ENCODE measurements around the gene SOCS7.

The SOCS7 gene

GRCh38 chr17:38369124-38369886 lies 17.7 kb downstream of the SOCS7 start:
- DNase-seq = no peak

DNA sequence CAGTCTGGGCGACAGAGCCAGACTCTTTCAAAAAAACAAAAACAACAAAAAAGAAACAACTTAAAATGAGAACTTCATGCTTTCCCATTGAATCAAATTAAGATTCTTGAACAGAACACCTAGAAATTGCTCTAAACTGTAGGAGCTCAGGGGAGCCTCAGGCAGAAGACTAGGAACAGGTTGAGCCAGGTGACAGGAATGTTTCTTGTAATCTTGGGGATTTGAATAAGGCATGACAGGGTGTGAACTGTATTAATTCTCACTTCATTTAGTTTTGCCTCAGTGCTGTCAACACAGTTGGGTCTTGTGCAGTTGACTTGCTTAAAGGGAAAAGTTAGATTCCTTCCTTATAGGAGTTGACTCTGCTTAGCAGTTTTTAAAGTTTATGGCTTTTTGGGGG lies 27.8 kb downstream of the SOCS7 start:
- DNase-seq = no peak

GRCh38 chr17:38395090-38395489 lies 43.4 kb downstream of the SOCS7 start:
- DNase-seq = no peak

GRCh38 chr17:38397227-38397626 lies 45.6 kb downstream of the SOCS7 start:
- DNase-seq = no peak

DNA sequence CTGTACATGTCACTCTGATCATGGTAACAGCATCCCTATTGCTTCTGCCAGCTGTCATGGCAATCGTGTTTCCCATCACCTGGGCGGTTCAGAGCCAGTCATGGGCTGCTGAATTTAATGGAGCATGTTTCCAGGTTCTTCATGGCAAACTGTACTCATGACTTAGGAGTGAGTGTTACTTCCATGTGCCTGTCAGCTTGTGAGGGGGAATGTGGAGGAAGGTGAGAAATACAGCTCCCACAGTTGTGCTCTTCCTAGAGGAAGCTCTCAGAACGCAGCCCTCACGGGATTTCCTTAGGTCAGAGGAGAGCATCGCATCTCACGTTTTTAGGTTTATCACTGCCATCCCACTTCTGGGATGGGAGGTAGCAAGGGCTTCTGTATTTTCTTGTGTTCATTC lies 48.6 kb downstream of the SOCS7 start:
- DNase-seq = no peak

GRCh38 chr17:38401459-38401858 lies 49.8 kb downstream of the SOCS7 start:
- DNase-seq = no peak

DNA sequence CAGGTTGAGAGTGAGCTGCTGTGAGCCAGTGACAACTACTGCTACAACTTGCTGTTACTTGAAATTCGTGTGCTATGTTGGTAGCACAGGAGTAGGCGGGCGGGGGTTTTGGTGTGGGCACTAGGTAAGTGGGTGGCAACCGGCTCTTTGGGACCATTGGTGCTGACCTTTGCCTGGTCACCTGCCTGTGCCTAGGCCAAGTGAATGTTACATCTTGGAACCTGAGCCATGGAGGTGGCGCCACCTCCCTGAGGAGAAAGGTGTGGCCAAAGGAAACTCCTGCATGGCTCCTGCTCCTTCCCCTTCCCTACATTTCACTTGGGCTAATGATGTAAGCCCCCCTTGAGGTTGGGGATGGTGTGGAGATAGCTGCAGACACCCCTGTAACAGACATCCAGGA lies 51.3 kb downstream of the SOCS7 start:
- DNase-seq = no peak

DNA sequence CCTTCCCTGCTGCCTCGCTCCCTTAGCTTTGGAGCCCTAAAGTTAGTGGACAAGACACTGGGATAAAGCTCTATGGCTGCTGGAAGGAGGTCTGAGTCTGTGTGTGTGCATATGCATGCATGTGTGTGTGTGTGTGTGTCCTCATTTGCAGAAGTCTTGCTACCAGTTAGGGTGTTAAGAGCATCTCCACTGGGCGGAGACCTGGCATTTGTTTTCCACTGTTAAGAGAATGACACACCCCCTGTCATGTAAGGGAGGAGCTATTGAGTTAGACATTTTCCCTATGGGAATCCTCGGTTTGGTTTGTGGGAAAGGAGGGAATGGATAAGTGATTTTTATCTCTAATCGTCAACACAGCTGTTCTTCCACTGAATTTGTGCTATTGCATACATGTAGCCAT lies 51.8 kb downstream of the SOCS7 start:
- no peak for DNase-seq

DNA sequence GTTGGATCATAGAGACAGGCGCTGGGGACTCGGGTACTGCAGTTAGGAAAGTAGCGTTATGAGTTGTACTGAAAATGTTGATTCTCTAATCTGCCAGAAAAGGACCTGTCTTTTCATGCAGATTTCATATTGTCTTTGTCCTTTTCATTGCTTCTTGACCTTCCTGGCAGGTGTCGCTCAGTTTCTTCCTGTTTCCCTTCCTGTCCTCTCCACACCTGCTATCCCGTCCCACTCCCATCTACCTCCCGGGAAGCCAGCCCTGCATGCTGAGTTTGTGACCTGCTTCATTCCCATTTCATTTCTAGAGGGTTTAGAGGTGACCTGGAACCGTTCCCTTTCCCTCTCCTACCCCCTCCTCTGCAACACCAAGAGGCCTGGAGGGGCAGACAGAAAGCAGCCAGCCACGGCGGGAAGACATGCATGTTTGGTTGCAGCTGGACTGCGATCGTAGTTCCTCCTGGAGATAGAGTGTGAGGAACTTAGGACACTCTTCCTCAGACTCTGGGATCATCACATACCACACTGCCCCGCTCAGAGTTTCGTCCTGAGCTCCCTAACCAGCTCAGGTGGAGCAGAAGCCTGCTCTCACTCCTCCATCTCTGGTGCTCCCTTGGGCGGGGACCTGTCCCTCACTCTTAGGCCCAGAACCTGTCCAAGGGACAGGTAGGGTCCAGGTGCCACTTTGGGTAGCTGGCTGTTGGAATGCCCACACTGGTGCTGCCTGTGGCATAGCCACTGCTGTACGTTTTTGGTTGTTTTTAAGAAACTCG lies 52.7 kb downstream of the SOCS7 start:
- DNase-seq = no peak

DNA sequence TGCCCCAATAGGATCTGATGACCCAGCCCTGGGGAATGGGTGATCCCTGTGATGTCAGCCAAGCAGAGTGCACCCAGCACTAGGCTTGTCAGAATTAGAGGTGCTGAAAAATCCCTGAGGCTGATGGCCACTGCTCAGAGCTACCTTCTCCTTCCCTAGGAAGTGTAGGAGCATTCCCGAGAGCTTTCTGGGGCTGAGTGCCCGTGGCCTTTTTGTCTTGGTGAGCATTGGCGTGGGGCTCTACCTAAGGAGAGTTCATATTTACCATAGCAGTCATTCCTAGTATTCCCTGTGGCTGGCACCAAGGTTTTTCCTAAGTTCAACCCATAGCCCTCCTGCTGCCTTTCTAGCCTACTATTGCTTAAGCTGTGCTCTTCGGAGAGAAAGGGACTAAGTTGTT lies 54.0 kb downstream of the SOCS7 start:
- no peak for DNase-seq

- no peak for DNase-seq
Observed at GRCh38 chr17:38410201-38410600, 58.6 kb downstream of the SOCS7 start.

- no peak for DNase-seq
Observed at GRCh38 chr17:38415250-38416194, 63.9 kb downstream of the SOCS7 start.

DNA sequence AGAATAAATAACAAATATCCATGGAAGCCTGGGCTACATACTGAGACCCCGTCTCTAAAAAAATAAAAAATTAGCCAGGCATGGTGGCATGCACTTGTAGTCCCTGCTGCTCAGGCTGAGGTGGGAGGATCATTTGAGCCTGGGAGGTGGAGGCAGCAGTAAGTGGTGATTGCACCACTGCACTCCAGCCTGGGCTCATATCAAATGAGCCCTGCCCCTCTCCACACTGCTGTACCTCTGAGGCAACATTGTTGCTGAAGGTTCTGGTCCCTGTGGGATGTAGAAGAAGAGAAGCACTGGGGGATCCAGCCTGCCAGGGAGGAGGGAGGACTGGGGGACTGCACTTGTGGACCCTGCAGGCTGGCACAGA lies 65.2 kb downstream of the SOCS7 start:
- DNase-seq = no peak

DNA sequence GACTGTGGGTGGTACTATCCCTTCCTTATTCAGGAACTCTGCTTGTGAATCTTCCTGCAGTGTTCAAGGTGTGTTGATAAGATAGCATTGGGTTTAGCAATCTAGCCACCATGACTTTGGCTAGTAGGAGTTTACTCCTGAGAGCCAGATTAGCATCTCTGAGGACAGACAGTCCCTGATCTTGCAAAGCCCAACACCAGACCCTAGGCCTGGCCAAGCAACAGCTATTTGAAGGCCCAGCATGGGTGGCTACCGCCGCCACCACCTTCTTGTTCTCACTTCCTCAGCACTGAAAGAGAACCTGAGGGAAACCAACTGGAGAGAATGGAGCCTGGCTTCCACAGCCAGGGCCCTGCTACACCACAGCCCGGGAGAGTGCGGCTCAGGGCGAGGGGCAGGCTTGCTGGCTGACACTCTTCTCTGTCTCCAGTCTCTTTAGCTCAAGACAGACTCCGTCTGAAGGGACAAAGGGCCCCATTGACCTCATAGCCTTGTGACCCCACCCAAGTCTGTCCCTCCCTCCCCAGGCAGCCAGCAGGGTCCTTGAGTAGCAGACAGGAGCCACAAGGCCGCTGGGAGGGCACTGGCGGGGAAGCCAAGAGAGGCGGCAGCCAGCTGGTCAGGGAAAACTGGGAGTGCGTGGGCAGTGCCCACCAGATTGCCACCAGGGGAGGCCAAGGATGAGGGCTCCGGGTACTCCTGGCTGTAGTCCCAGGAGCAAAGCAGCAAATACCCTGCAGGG lies 65.7 kb downstream of the SOCS7 start:
- no peak for DNase-seq

DNA sequence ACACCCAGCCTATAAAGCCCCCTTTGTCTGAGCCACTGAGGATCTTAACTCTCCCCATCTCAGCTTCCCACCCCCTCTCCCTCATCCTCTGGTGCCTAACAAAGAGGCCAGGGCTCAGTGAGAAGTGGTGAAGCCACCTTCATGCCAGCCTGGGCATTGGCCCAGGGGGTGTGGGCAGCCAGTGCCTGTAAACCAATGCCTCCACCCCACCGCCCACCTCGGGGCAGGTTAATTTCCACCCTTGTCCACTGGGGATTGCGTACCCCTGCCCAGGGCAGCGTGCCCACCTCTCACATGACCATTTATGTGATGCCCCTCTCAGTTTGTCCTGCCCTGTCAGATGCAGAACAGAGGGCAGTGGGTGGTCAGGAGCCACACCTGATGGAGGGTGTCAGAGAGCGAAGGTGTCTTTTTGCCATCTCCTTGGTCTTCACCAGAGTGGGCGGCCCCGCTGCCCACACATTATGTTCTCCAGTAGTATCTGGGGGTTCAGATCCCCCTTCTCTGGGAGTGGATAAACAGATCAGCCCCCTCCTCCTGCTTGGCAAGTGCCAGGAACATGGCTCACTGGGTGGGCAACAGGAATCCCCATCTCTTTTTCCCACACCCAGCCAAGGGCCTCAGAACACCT lies 66.5 kb downstream of the SOCS7 start:
- DNase-seq = no peak

DNA sequence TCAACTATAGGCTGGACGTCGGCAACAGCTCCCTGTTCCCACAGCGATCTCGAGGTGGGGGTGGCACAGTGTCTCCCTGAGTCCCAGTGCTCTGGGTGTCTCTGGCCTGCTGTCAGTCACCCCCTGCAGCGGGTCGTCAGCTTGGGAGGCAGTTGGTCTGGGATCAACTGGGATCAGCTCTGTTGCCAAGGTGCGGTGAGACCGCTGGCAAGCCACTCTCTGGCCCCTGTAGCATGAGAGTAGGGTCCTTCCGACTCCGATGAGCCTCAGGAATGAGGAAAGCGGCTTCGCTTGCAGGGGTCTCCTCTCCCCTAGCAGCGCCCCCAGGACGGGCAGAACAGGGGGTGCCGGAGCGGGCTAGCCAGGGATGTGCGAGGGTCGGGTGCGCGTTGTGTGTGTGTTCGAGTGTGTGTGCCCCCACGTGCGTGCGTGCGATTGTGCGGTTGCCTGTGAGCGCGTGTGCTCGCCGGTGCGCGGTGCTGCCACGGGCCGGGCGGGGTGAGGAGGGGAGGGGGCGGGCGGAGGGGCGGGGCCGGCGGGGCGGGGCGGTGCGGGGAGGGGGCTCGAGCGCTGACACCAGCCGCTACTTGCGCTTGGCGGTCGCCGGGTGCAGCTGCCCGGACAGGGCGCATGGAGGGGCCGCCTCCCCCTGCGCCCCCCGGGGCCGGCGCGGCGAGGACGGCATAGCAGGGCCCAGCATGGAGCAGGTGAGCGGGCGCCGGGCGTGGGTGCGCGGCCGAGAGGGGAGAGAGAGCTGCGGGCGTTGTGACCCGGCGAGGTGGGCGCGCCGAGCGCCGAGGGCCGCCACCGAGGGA lies 67.3 kb downstream of the SOCS7 start:
- peak in 1 of 5 experiments; percentile 16 for DNase-seq

- peak in 1 of 5 experiments; percentile 23 for DNase-seq
Observed at GRCh38 chr17:38419508-38419981, 67.9 kb downstream of the SOCS7 start.

DNA sequence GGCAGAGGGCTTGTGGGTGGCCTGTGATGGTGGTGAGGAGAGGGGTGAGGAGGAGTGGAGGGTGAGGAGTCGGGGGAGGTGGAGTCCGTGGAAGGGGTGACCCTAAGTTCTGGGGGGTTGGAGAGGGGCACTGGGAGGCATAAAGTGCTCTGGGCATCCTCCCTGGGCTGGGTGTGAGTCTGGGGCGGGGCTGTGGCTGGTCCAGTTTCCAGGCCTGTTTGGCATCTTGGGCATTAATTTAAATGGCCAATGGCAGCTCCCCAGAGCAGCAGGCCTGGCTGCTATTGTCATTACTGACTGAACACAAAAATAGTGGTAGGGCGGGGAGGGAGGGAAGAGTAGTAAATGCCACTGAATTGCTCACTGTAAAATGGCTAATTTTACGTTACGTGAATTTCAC lies 68.9 kb downstream of the SOCS7 start:
- no peak for DNase-seq

DNA sequence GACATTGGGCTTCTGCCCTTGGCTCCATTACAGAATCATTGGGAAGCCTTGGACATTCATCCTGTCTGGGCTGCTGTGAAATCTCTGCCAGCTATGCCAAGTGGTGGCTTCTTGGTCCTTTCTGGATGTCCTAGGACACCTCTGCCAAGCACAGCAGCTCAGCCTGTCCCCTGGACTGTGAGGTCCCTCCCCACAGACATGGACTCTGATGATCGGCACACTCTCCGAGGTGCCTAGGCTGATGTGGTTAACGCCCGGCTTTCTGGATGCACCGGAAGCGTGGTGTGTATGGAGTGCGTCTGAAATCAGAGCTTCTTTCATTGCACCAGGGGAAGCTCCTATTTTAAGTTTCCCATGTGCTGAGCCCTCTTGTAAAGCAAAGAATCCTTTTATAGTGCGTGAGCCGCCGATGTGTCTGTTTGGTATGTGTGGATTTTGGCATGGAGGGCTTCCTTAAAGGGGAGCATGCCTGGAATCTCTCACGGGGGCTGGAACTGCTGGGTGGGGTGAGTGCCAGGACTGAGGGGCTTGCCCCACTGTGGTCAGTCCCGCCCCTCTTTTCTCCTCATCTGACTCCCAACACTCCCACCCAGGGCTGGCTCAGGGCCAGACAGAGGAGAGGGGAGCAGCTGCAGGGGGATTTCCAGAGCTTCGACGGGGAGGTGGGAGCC lies 69.7 kb downstream of the SOCS7 start:
- DNase-seq = no peak
